PC-9 (cell line): ENCODE data around the gene ISX.
"Not testable (repeated sequence)": the region's sequence is repeated elsewhere in the genome, so short reads cannot be mapped to it uniquely, and the experiment has no call there.

Experiments used
- CTCF ChIP-seq: fragments of 200-600 bp; sonication (generic); conservative IDR thresholded peaks from 2 replicates; pipeline ENCODE4 v1.6.1; 2017; ENCODE audit warnings: mixed run types, antibody characterized with exemption, mild to moderate bottlenecking, moderate library complexity
- EZH2 ChIP-seq: fragments of 200-600 bp; sonication (generic); IDR thresholded peaks from 2 replicates; pipeline ENCODE4 v1.8.0; 2017; ENCODE audit warnings: antibody characterized with exemption, low read depth

- TF ChIP-seq CTCF, EZH2: not testable (repeated sequence)
Measured at GRCh38 chr22:35030112-35030511, 35.8 kb upstream of the ISX start.
